NCI-H460 (cell line): ENCODE measurements around the gene DUOX1. TPM values are rescaled to one million over a fixed set of nuclear protein-coding genes. Genes with fewer than 3 reads are reported as not detected.
A peak's percentile ranks its signal among the peaks of the same experiment; 100 is the strongest.

Source experiments
- DNase-seq: peaks from one replicate; pipeline ENCODE4 v3.0.0-alpha.2; 2016; ENCODE audit warnings: low read depth; ENCODE audit errors: extremely low read depth
- total RNA-seq: library from RNA; depleted of rRNA; stranded (reverse); fragments of >200 nt; shearing (Covaris generic); gene quantifications from 2 replicates; pipeline ENCODE4 v1.2.3, GENCODE V29; 2014

The DUOX1 gene
- total RNA-seq, 1 experiment from 2014 or later, result not detected

GRCh38 chr15:45105586-45105985 lies 24.2 kb upstream of the DUOX1 start:
- DNase-seq, result no peak

DNA sequence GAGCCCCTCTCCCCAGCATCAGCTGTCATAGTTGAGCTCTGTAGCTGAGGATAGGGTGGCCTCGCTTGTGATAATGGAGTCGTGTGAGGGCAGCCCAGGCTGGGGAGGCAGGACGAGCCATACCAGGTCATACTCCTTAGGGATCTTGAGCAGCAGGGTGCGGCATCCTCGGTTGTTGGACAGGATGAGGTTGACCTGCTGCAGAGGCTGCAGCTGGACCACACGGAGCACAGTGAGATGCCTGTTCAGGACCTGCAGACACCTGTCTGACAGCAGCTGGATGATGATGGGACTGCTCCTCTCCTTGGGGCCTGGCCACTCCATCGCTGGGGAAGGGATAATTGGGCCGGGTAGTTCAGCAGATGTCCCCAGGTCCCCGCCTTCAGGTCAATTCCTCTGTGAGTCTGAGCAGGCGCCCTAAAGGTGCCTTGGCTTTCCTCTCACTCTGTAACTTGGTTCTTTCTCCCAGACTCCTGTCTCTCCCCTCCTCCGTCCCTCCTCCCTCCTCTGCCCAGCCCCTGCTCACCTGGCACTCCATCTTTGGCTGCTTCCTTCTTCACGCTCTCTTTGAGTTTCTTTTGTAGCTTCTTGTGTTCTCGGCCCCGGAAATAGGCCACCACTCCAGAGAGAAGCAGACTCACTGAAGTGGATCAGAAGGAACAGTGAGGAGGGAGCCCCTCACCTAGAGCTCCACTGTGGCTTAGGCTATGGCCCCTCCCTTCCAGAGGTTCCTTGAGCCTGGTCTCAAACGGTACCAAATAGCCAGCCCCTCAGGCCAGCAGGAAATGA lies 23.6 kb upstream of the DUOX1 start:
- DNase-seq, result no peak

DNA sequence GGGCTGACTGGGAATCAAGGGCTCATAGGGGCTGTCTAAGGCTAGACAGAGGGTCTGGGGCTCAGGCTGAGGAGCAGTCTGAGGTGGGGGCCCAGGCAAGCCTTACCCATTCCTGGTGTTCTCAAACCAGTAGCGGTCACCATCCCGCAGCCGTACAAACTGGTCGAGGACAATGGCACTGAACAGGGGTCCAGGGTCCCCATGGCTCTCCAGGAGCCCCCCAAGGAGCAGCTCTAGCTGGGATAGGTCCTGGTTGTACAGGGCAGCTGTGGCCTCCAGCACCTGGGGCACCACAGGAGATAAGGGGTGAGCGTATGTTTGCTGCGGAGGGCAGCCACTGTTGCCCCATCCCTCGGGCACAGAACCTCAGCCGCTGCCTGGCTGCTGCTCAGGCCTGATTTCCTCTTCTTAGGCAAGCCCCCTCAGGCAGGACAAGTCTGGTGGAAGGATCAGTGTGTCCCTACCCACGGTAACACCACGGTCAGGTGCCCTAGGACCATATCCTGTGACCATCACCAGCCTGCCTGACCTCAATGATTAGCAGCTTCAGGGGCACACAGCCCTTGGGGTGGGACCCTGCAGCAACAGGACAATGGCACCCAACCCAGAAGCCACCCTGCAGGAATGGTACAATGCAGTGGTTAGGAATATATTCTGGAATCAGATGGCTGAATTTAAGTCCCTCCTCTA lies 21.7 kb upstream of the DUOX1 start:
- no peak for DNase-seq

DNA sequence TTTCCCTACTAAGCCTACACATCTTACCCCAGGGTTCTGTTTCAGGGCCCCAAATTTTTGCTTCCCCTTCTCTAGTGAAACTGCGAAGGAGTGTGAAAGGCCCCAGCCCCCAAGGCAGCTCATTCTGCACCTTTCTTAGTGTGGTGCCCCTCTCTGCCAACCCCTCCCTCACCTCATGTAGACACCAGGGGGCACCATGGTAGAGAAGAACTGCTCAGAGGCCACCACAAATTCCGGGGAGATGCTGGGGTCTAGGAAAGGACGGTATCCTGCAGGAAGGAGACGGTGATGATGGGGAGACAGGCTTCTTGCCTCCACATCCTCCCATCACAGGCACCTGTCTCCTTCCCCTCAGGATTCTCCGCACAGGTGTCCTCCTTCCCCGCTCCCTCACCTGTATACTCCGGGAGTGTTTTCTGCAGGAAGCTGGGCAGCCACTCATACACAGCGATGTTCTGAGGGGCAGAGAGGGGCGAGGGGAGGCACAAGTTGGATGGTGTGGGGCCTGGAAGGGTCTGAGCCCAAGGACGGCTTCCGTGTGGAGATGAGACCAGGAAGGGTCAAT lies 19.5 kb upstream of the DUOX1 start:
- DNase-seq, result no peak

GRCh38 chr15:45111390-45112142 lies 18.2 kb upstream of the DUOX1 start:
- no peak for DNase-seq

GRCh38 chr15:45112143-45112590 lies 17.6 kb upstream of the DUOX1 start:
- no peak for DNase-seq

- DNase-seq, result no peak
Measured at GRCh38 chr15:45112591-45113379, 17.0 kb upstream of the DUOX1 start.

DNA sequence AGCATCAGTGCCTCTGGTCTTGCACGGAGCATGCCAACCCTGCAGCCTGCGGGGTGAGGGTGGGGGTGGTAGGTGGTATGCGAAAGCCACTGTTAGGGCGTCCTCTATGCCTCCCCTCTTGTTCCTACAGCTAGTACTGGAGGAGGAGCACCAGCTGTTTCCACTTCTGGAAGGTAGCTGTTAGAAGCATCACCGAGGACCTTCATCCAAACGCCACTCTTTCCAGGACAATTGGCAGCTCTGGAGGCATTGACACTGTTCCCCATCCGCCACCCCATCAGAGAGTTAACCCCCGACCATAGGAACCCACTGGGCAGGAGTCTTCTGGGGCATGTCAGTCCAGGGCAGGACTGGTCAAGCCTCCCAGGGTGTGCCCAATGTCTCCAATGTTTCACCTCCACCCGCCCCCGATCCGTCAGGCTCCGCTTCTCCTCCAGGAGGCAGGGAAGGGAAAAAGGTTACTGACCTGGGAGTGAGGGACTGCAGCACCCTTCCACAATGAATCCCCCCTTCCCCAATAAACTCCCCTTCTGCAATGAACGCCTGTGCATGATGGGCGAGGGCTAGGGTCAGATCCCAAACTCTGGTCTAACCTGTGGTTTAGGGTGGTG lies 16.3 kb upstream of the DUOX1 start:
- DNase-seq, result no peak

DNA sequence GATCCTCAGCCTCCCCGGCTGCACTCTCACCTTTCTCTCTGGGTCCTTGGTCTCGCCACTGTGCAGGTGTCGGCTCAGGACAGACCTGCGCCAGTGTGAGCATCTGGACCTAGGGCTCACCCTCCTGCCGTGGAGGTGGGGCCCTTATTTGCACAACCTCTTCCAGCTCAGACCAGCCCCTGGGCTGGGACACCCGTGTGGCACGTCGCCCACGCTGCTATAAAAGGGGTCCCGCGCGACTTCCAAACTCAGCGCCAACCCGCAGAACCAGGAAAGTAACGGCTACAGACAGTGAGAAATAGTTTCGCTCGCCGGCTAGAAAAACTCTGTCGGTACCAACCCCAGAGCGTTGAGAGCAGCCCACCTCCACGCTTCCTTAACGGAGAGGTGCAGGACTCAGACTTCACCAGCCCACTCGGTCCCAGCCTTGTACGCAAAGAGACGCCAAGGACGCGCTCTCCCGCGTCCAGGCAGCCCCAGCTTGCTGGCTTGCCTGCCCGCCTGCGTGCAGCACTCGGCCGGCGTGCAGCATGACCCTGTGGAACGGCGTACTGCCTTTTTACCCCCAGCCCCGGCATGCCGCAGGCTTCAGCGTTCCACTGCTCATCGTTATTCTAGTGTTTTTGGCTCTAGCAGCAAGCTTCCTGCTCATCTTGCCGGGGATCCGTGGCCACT lies 15.6 kb upstream of the DUOX1 start, which contains the start of the genes DUOX2 and DUOXA2:
Gene DUOX2 (minus strand): TSS at position 97 of the 675 bp plus-strand sequence. CDS start 761 bp downstream, outside the sequence.
Gene DUOXA2 (plus strand): TSS at position 251 of the 675 bp plus-strand sequence. CDS start 280 bp downstream, at position 531.
- DNase-seq, result no peak

DNA sequence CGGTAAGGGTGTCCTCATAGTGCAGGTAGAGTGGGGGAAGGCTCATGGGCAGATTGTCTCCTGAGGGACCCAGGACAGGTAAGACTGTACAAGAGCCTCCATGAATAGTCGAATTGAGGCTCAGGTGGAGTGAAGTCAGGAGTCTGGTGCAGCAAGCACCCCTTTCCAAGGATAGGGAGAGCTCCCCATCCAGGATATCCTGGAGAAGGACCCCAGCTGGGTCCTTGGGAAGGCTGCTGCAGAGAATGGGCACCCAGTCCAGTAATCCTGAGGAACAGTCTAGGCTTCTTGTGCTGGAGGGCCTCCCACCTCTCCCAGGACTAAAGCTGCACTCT lies 15.1 kb upstream of the DUOX1 start:
- DNase-seq, result no peak

- DNase-seq, result no peak
Measured at GRCh38 chr15:45115312-45115820, 14.4 kb upstream of the DUOX1 start.

- DNase-seq, result no peak
Measured at GRCh38 chr15:45116006-45116481, 13.8 kb upstream of the DUOX1 start.

DNA sequence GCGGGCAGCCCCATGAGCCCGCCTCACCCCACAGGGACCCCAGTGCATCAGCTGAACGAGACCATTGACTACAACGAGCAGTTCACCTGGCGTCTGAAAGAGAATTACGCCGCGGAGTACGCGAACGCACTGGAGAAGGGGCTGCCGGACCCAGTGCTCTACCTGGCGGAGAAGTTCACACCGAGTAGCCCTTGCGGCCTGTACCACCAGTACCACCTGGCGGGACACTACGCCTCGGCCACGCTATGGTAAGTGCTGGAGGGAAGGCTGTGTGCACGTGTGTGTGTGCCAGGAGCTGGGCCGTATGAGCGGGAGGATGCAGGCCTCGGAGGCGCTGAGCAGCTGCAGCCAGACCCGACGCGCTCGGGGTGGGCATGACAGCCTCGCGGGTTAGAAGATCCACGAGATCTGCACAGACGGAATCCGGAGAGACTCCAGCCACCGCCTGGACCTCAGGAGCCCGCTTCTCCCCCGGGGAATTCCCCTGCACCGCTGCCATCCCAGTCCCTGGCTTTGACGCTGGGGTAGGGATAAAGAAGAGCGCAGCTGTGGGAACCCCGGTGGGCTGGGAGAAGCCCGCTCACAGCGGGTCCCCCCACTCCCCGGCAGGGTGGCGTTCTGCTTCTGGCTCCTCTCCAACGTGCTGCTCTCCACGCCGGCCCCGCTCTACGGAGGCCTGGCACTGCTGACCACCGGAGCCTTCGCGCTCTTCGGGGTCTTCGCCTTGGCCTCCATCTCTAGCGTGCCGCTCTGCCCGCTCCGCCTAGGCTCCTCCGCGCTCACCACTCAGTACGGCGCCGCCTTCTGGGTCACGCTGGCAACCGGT lies 13.1 kb upstream of the DUOX1 start:
- DNase-seq, result no peak

DNA sequence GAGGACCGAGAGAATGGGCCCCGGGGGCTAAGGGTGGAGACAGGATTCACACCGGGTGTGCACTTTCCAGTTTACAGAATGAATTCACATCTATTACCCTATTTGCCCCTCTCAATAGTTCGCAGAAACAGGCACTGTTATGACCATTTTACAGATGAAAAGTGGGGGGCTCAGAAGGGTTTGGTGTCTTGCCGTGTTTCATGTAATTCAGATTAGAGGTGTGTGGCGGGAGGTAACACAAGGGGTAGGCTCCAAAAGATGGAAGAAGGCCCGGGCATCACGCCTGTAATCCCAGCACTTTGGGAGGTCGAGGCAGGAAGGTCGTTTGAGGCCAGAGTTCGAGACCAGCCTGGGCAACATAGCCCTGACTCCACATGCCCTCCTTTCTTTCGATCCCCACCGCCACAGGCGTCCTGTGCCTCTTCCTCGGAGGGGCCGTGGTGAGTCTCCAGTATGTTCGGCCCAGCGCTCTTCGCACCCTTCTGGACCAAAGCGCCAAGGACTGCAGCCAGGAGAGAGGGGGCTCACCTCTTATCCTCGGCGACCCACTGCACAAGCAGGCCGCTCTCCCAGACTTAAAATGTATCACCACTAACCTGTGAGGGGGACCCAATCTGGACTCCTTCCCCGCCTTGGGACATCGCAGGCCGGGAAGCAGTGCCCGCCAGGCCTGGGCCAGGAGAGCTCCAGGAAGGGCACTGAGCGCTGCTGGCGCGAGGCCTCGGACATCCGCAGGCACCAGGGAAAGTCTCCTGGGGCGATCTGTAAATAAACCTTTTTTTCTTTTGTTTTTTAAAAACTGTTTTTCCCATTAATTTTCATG lies 12.3 kb upstream of the DUOX1 start:
- DNase-seq, result no peak

DNA sequence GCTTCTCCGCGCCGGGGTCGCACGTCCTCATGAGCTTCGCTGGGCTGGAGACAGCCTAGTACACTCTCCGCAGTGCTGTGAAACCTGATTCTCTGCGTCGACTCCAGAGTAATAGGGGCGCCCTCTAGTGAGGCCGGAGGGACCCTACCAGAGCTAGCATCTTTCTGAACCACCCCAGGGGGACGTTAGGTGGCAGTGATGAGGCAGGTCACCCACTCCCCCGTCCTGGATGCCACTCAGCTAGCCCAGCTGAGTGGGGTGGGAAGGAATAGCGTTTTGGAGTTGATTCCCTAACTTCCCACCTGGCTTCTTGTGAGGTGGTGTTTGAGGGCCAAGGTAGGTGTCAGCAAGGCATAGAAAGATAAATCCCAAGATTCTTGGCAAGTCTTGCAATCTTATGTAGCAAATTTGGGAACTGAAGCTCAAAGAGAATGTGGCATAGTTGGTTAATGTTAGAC lies 11.6 kb upstream of the DUOX1 start:
- DNase-seq, result peak; percentile 87

DNA sequence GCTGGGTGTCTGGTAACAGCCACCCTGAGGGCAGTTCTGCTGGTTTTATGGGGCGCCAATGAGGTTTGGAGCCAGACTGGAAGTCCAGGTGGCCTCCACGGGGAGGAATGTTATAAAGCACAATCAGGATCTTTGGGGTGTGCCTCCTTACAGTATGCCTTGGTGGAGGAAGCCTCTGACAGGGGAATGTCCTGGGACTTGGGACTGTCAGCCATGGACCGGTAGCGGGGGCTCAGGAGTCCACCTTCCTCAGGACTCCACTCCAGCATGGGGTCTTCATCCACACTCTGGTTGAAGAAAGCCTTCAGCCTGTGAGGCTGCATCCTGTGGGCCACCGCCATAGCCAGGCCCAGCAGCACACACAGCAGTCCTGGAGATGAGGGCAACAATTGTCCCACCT lies 10.8 kb upstream of the DUOX1 start:
- no peak for DNase-seq
